T-cell (primary cell): Measurements from ENCODE around the gene ATXN3. TPM values are rescaled to one million over a fixed set of nuclear protein-coding genes. Genes with fewer than 3 reads are reported as not detected.
A peak's percentile ranks its signal among the peaks of the same experiment; 100 is the strongest.

Experiments used
- ATAC-seq, 4 experiments: fragments of 200-7000 bp in 3 of 4; fragments of 150-1000 bp in 1 of 4; cut with Tn5 transposase; replicated peaks in 1 of 4; 1 replicate in 3 of 4; 2 replicates in 1 of 4; pipeline ENCODE4 v1.10.0; 2021; ENCODE audit warnings: moderate library complexity in 3 of 4, mild to moderate bottlenecking in 2 of 4, moderate number of reproducible peaks in 1 of 4
- CTCF ChIA-PET, 2 donors: fragments of 300-600 bp; sonication (Branson Sonifier 250); formaldehyde crosslinking; loops; one replicate each; lab custom pipeline; 2022; ENCODE audit warnings: antibody characterized with exemption in 2 of 2; lab: Charles Lee
- POLR2A ChIA-PET, 2 donors: fragments of 300-600 bp; sonication (Branson Sonifier 250); formaldehyde crosslinking; loops; one replicate each; lab custom pipeline; 2022; ENCODE audit warnings: antibody characterized with exemption in 2 of 2; lab: Charles Lee
- DNase-seq, 35 experiments: peaks; one replicate each; pipeline versions ENCODE4 v3.0.0 to v3.0.0-alpha.2; 2013 to 2023
- H3K27ac ChIP-seq: one replicate; pipeline ENCODE4 v1.5.1; 2013; ENCODE audit warnings: low read length
- H3K27me3 ChIP-seq, 2 experiments: replicated peaks in 1 of 2; 1 replicate in 1 of 2; 2 replicates in 1 of 2; pipeline versions ENCODE4 v1.6.1 to v1.7.0; 2013; ENCODE audit warnings: low read length in 1 of 2, mixed read lengths in 1 of 2; ENCODE audit not compliant: control insufficient read depth in 2 of 2, insufficient read depth in 2 of 2; ENCODE audit errors: extremely low read depth in 1 of 2
- H3K36me3 ChIP-seq, 2 donors: 1 replicate in 1 of 2; 2 replicates in 1 of 2; pipeline versions ENCODE4 v1.6.1 to v1.7.0; 2013; ENCODE audit warnings: low read length in 1 of 2; ENCODE audit not compliant: control insufficient read depth in 2 of 2, insufficient read depth in 1 of 2; ENCODE audit errors: extremely low read depth in 1 of 2
- H3K4me1 ChIP-seq, 2 experiments: 1 replicate in 1 of 2; 2 replicates in 1 of 2; pipeline versions ENCODE4 v1.6.1 to v1.7.0; 2013; ENCODE audit warnings: low read length in 2 of 2, mixed read lengths in 1 of 2; ENCODE audit not compliant: insufficient read depth in 2 of 2, control insufficient read depth in 1 of 2; ENCODE audit errors: extremely low read depth in 1 of 2
- H3K4me3 ChIP-seq, 2 donors: 1 replicate in 1 of 2; 2 replicates in 1 of 2; pipeline versions ENCODE4 v1.5.1 to v1.7.0; 2013; ENCODE audit warnings: mild to moderate bottlenecking in 2 of 2, low read length in 1 of 2, moderate library complexity in 1 of 2; ENCODE audit not compliant: control insufficient read depth in 1 of 2; ENCODE audit errors: extremely low read depth in 1 of 2
- H3K9me3 ChIP-seq: 2 replicates; pipeline ENCODE4 v1.7.0; 2013
- H3K27ac Mint-ChIP-seq, 2 donors: one replicate each; pipeline ENCODE4 v1.8.0; 2020 to 2021; ENCODE audit warnings: mild to moderate bottlenecking in 2 of 2, mixed read lengths in 2 of 2
- H3K27me3 Mint-ChIP-seq, 2 donors: one replicate each; pipeline ENCODE4 v1.8.0; 2021 to 2022; ENCODE audit warnings: mixed read lengths in 2 of 2
- H3K36me3 Mint-ChIP-seq: one replicate; pipeline ENCODE4 v1.8.0; 2021; ENCODE audit warnings: mixed read lengths
- H3K4me1 Mint-ChIP-seq, 3 donors: one replicate each; pipeline ENCODE4 v1.8.0; 2020 to 2022; ENCODE audit warnings: mixed read lengths in 3 of 3, mild to moderate bottlenecking in 1 of 3
- H3K4me3 Mint-ChIP-seq, 3 donors: one replicate each; pipeline ENCODE4 v1.8.0; 2020 to 2022; ENCODE audit warnings: mild to moderate bottlenecking in 3 of 3, mixed read lengths in 3 of 3, moderate library complexity in 3 of 3
- H3K9me3 Mint-ChIP-seq, 3 donors: one replicate each; pipeline ENCODE4 v1.8.0; 2020 to 2022; ENCODE audit warnings: mixed read lengths in 3 of 3
- WGBS: methylation state at CpG from one replicate; pipeline ENCODE4 v1.1.5; 2013; ENCODE audit warnings: missing lambda C conversion rate; ENCODE audit not compliant: insufficient coverage; 5-methylcytosine and 5-hydroxymethylcytosine counted together
- total RNA-seq, 35 experiments: library from RNA in 6 of 35; stranded (reverse) in 6 of 35; fragments of 120-200 nt in 1 of 35; gene quantifications; one replicate each; pipeline versions ENCODE4 v1.2.1 to v1.2.4 and lab custom pipeline; 2013 to 2026

The ATXN3 gene
- total RNA-seq, 5 donors from 2014 or later (not counting 1 experiment from before 2014, with no cell fraction given) = 31.0 to 50.2 (median 41.8) TPM

DNA sequence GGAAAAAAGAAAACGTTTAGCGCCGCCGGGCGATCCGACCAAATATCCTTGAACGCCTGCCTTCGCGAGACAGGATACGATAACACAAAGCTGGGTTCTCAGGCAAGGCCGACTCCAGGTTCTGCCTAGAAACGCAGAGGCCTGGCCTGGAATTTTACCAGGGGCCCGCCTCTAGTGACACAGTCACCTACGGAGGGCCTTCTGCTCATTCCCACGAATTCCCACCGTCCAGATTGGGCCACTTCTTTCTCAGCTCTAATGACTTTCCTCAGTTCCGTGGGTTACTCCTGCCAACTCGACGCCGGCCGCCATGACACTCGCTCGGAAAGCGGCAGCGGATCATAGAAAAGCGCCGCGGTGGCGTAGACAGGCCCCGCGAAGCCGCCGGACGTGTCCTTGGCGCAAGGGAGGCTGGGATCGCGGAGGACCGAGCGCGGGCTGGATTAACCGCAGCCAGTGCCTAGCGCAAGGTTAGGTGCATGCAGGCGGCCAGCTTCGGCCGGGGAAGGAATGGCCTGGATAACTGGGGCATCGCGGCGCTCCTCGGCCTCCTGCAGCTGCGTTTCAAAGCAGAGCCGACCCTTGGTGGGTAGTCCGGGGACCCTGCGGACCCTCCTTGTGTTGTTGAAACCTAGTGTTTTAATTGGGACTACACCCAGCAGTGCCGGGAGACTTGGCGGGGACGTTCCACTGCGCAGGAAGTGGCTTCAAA lies 66.5 kb downstream of the ATXN3 start, which contains the start of gene TRIP11:
TSS of gene TRIP11 (minus strand) at position 341 of the 712 bp plus-strand sequence. CDS start 374 bp downstream, outside the sequence.
- CTCF ChIA-PET = interaction anchor here in 1 of 2 donors (0.6 to 2.3 kb wide), 5 partner anchors 22 to 509 kb away, joined by 3 to 33 read pairs (median 3); partner anchors contain the start of genes ATXN3, CPSF2 and NDUFB1
- H3K4me3 Mint-ChIP-seq = peak within 1 kb of the TSS; percentile 97 to 100 (median 98)

DNA sequence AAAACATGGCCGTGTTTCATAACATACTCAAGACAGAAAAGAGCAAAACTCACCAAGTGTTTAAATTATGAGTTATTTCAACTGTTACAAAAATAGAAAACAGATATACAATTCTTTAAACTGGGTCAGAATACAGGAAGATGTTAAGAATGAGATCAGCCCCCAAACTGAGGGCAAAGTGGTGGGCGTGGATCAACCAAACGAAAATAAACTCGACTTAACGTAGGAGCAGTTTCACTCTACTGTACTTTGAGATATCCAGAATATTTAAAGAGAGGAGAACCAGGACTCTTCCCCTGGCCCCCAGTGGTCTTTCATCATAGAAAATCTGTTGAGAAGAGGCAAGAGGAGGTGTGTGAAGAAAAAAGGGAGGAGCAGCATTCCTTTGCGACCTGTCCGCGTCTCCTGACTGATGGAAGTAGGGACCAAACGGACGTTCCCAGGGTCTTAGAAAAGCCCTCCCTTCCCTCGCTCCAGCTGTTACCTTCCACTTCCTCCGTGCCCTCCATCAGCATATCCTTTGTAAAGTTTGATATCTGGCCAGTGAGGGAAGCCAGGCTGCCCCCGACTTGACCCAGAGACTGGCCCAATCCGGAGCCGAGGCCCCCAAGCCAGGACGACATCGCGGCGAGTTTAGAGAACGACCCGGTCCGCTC lies 67.2 kb downstream of the ATXN3 start:
- H3K4me3 ChIP-seq = peak overlapping the region; percentile 73 to 84
- H3K4me1 ChIP-seq = peaks cover 25 to 28% of the 10 kb centered on the region in 2 experiments
- peaks cover 0 to 2% of the 10 kb centered on the region in 2 donors for H3K36me3 ChIP-seq
- ATAC-seq (no peak), DNase-seq (peak in 8 of 35 experiments; percentile 3 to 42 (median 15))
- no peaks in the 10 kb centered on the region for H3K27me3 Mint-ChIP-seq
- H3K9me3 Mint-ChIP-seq = no peaks in the 10 kb centered on the region
- H3K27ac ChIP-seq = peak overlapping the region; percentile 90
- WGBS = 0% methylated on average over 12 of the region's 22 CpGs
- peak overlapping the region; percentile 97 for H3K27ac Mint-ChIP-seq
- ChIA-PET CTCF (interaction anchor here in 1 of 2 donors (1.9 to 2.3 kb wide), 2 partner anchors 68 to 83 kb away, joined by 14 to 33 read pairs; partner anchors contain the start of genes ATXN3, CPSF2 and NDUFB1), POLR2A (interaction anchor here (0.6 to 2.2 kb wide), 4 partner anchors 12 to 508 kb away, joined by 3 to 14 read pairs (median 7); partner anchors contain the start of genes ATXN3 (in 1 of the 2), CPSF2 (in 1 of the 2) and NDUFB1 (in 1 of the 2))
- H3K36me3 Mint-ChIP-seq = peaks cover 13% of the 10 kb centered on the region
- H3K9me3 ChIP-seq = no peaks in the 10 kb centered on the region
- peak overlapping the region; percentile 97 to 100 (median 98) for H3K4me3 Mint-ChIP-seq
- H3K27me3 ChIP-seq = no peaks in the 10 kb centered on the region
- H3K4me1 Mint-ChIP-seq = peaks cover 44 to 62% (median 58%) of the 10 kb centered on the region in 3 donors

More for the DNA sequence above, 66.5 kb downstream of the ATXN3 start, which contains the start of gene TRIP11:
- H3K9me3 ChIP-seq = no peaks in the 10 kb centered on the region
- WGBS = 0% methylated on average over 55 of the region's 57 CpGs
- POLR2A ChIA-PET = interaction anchor here (0.6 to 2.2 kb wide), 9 partner anchors 12 to 689 kb away, joined by 3 to 14 read pairs (median 4); partner anchors contain the start of genes CPSF2 (in 2 of the 2), NDUFB1 (in 2 of the 2) and ATXN3 (in 1 of the 2)
- H3K4me1 Mint-ChIP-seq = peaks cover 44 to 57% (median 53%) of the 10 kb centered on the region in 3 donors
- peak within 1 kb of the TSS; percentile 90 for H3K27ac ChIP-seq
- H3K4me1 ChIP-seq = peaks cover 22 to 26% of the 10 kb centered on the region in 2 experiments
- DNase-seq (peak; percentile 84 to 96 (median 93)), ATAC-seq (peak; percentile 91 to 97 (median 96))
- H3K27ac Mint-ChIP-seq = peak within 1 kb of the TSS; percentile 97
- no peaks in the 10 kb centered on the region for H3K27me3 Mint-ChIP-seq
- H3K27me3 ChIP-seq = no peaks in the 10 kb centered on the region
- peak within 1 kb of the TSS; percentile 73 to 84 for H3K4me3 ChIP-seq
- no peaks in the 10 kb centered on the region for H3K9me3 Mint-ChIP-seq
- peaks cover 0 to 2% of the 10 kb centered on the region in 2 donors for H3K36me3 ChIP-seq
- H3K36me3 Mint-ChIP-seq = peaks cover 13% of the 10 kb centered on the region

DNA sequence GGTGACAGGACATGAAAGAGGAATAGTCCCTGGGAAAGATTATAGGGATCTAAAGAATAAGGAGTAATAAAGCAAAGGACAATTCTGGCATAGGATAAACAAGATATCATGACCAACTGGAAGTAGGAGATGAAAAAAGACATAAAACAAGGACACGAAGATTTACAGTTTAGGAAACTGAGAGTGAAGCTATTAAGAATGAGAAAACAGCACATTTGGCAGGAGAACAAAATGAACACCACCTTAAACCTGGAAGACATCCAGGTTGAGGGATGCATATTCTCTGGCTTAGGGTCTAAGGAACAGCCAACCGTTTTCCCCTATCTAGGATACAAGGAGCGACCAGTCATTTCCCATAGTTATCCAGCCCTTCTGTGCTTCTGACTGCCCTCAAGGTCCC lies 68.4 kb downstream of the ATXN3 start:
- Mint-ChIP-seq H3K27ac (peak overlapping the region; percentile 47 to 72), H3K4me1 (peaks cover 56 to 70% (median 66%) of the 10 kb centered on the region in 3 donors), H3K36me3 (peaks cover 13% of the 10 kb centered on the region), H3K27me3 (no peaks in the 10 kb centered on the region), H3K4me3 (peak overlapping the region; percentile 97 to 100 (median 98)), H3K9me3 (no peaks in the 10 kb centered on the region)
- Histone ChIP-seq H3K4me3 (no peak overlapping the region), H3K9me3 (no peaks in the 10 kb centered on the region), H3K27ac (no peak overlapping the region), H3K36me3 (peaks cover 0 to 2% of the 10 kb centered on the region in 2 donors), H3K4me1 (peaks cover 25 to 34% of the 10 kb centered on the region in 2 experiments), H3K27me3 (no peaks in the 10 kb centered on the region)
- DNase-seq (no peak), ATAC-seq (no peak)
- WGBS = 100% methylated on average over 1 of the region's 3 CpGs
- CTCF ChIA-PET = no interaction called here
- POLR2A ChIA-PET = interaction anchor here in 1 of 2 donors (0.6 kb wide), 1 partner anchor 21 kb away, joined by 5 read pairs; no protein-coding TSS in a partner anchor

DNA sequence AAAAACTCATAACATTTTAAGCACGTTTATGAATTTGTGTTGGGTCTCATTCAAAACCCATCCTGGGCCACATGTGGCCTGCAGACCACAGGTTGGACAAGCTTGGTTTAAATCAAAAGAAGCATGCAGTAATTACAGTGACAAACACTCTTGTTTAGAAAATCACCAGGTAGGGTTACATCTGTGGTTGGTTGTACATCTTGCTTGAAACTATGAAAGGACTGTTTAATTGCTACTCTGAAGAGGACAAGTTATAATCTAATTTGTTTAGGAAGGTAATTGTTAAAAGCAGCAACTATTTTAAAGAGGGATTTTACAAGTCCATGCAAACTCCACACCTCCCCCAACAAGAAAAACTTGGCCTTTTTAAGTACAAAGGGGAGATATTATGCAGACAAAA lies 70.5 kb downstream of the ATXN3 start:
- Histone ChIP-seq H3K4me1 (peaks cover 20 to 29% of the 10 kb centered on the region in 2 experiments), H3K36me3 (peaks cover 6% of the 10 kb centered on the region in 2 donors), H3K27me3 (no peaks in the 10 kb centered on the region), H3K9me3 (no peaks in the 10 kb centered on the region), H3K27ac (no peak overlapping the region), H3K4me3 (no peak overlapping the region)
- CTCF ChIA-PET = interaction anchor here (0.5 to 1.0 kb wide), 3 partner anchors 65 to 1721 kb away, joined by 3 to 7 read pairs (median 3); no protein-coding TSS in a partner anchor
- no peaks in the 10 kb centered on the region for H3K27me3 Mint-ChIP-seq
- no peak overlapping the region for H3K4me3 Mint-ChIP-seq
- H3K9me3 Mint-ChIP-seq = no peaks in the 10 kb centered on the region
- no peak for ATAC-seq
- no peak overlapping the region for H3K27ac Mint-ChIP-seq
- no peak for DNase-seq
- no CpG with 5 or more reads among the region's 1 CpG for WGBS
- peaks cover 60 to 65% (median 62%) of the 10 kb centered on the region in 3 donors for H3K4me1 Mint-ChIP-seq
- H3K36me3 Mint-ChIP-seq = peaks cover 17% of the 10 kb centered on the region
- POLR2A ChIA-PET = no interaction called here

DNA sequence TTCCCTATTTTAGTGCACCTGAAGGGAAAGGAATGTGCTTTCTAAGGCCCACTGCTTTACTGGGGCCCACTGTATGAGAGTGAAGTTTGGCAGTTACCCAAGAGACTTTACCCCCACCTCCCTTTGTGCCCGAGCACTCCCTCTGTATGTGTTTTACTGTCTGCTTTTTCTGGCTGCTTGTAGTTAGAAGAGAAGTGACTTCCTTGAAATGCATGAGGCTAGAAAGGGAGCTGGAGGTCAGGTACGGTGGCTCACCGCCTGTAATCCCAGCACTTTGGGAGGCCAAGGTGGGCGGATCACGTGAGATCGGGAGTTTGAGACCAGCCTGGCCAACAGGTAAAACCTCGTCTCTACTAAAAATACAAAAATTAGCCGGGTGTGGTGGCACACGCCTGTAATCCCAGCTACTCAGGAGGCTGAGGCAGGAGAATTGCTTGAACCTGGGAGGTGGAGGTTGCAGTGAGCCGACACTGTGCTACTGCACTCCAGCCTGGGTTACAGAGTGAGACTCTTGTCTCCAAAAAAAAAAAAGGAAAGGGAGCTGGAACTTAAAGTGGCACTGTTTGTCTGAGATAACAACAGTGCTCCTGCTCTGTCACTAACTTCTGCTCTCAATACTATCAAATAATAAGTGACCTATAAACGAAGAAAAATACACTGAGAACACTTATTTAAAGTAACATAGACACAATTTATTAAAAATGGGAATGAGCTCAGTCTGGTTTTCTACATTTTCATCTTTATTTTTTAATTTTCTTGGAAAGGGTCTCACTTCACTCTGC lies 72.3 kb downstream of the ATXN3 start:
- H3K36me3 Mint-ChIP-seq = peaks cover 17% of the 10 kb centered on the region
- H3K27me3 ChIP-seq = no peaks in the 10 kb centered on the region
- DNase-seq (no peak), ATAC-seq (no peak)
- no peak overlapping the region for H3K4me3 ChIP-seq
- H3K4me1 ChIP-seq = peaks cover 17 to 22% of the 10 kb centered on the region in 2 experiments
- peaks cover 6 to 11% of the 10 kb centered on the region in 2 donors for H3K36me3 ChIP-seq
- POLR2A ChIA-PET = interaction anchor here in 1 of 2 donors (0.5 kb wide), 1 partner anchor 120 kb away, joined by 4 read pairs; no protein-coding TSS in a partner anchor
- no peaks in the 10 kb centered on the region for H3K9me3 Mint-ChIP-seq
- WGBS = 92% methylated on average over 2 of the region's 11 CpGs
- H3K27ac ChIP-seq = no peak overlapping the region
- no peaks in the 10 kb centered on the region for H3K9me3 ChIP-seq
- no peaks in the 10 kb centered on the region for H3K27me3 Mint-ChIP-seq
- H3K27ac Mint-ChIP-seq = peak overlapping the region; percentile 29 to 44
- H3K4me3 Mint-ChIP-seq = no peak overlapping the region
- H3K4me1 Mint-ChIP-seq = peaks cover 48 to 53% (median 50%) of the 10 kb centered on the region in 3 donors
- CTCF ChIA-PET = interaction anchor here (0.6 to 1.2 kb wide), 2 partner anchors 72 to 74 kb away, joined by 4 read pairs; partner anchors contain the start of gene ATXN3 (in 1 of the 2)
